ENCODE results near the gene AOPEP. TPM values are rescaled to one million over a fixed set of nuclear protein-coding genes. Genes with fewer than 3 reads are reported as not detected.
A peak's percentile ranks its signal among the peaks of the same experiment; 100 is the strongest.

The AOPEP gene
- total and polyA plus RNA-seq, 2 of the 13 experiments (the other 11 are each of a cell fraction or from before 2014, with no cell fraction given): 22.2 to 41.6 TPM

- TF ChIP-seq ZNF598 (CRISPR knock-in tag; IDR thresholded peaks at IDR 0.05; ENCODE audit: borderline replicate concordance) (no peak), KDM1A (CRISPR knock-in tag; IDR thresholded peaks at IDR 0.05) (no peak), KDM6A (CRISPR knock-in tag; IDR thresholded peaks at IDR 0.05; ENCODE audit: low read depth) (no peak), SCMH1 (CRISPR knock-in tag; IDR thresholded peaks at IDR 0.05; ENCODE audit: borderline replicate concordance) (no peak), HDAC1 (CRISPR knock-in tag; IDR thresholded peaks at IDR 0.05) (no peak), YY1 (IDR thresholded peaks at IDR 0.05; ENCODE audit: insufficient read depth, insufficient replicate concordance, low read depth, low read length) (no peak), KMT2B (CRISPR knock-in tag; IDR thresholded peaks at IDR 0.05) (no peak), ZNF724P (CRISPR knock-in tag; IDR thresholded peaks at IDR 0.05; ENCODE audit: borderline replicate concordance) (no peak), TBL1XR1 (IDR thresholded peaks at IDR 0.05; ENCODE audit: borderline replicate concordance, low read length, partially characterized antibody) (no peak), TERF1 (CRISPR knock-in tag; IDR thresholded peaks at IDR 0.05) (no peak)
These were observed 99.1 kb downstream of the AOPEP start (continued) for GRCh38 chr9:94825611-94825958.

- H4K20me1 ChIP-seq (ENCODE audit: insufficient read depth, low read length): no peaks in the 10 kb centered on the region
- BruUV-seq (replicated peaks): no TSS peak
- H3K27me3 ChIP-seq (ENCODE audit: control insufficient read depth in 1 of 2, insufficient read depth in 2 of 2, low read length in 2 of 2): no peaks in the 10 kb centered on the region
- H3K36me3 ChIP-seq (replicated peaks in 1 of 2; ENCODE audit: control insufficient read depth in 1 of 2, insufficient read depth in 2 of 2, low read length in 2 of 2): no peaks in the 10 kb centered on the region; a peak in 1 of 5 replicates
- ChIA-PET POLR2A (interaction anchor here (0.8 to 1.8 kb wide), 10 partner anchors 8 to 157 kb away, joined by 3 to 6 read pairs (median 3); no protein-coding TSS in a partner anchor), CTCF (ENCODE audit: low intra/inter-chr PET ratio, low total read pairs) (no interaction called here)
- H3K4me2 ChIP-seq (ENCODE audit: low read depth, low read length): no peak overlapping the region
- H3K9me3 ChIP-seq (ENCODE audit: low read length): no peaks in the 10 kb centered on the region
- peaks cover 57% of the 10 kb centered on the region for H3K4me1 ChIP-seq (ENCODE audit: insufficient read depth, low read length)
- WGBS (ENCODE audit: low lambda C conversion rate): 96% methylated on average over 7 of the region's 9 CpGs
- H3K79me2 ChIP-seq (ENCODE audit: insufficient read depth, low read length): no peaks in the 10 kb centered on the region
- intact Hi-C loops (cut with micrococcal nuclease; ENCODE audit: unreplicated experiment) (loop anchor here (10.0 kb wide), 1 partner anchor 59 kb away; no protein-coding TSS in a partner anchor), in situ Hi-C loops (cut with HindIII; ENCODE audit: extremely low pct_ligation_motif_present, low pct_unique_long_range_greater_than_20kb) (no loop called here)
- H3K27ac ChIP-seq (ENCODE audit: extremely low read length, insufficient read depth, low read length): peak overlapping the region; percentile 98
- H2AFZ ChIP-seq (ENCODE audit: low read length): no peak overlapping the region
- H3K4me3 ChIP-seq (replicated peaks in 1 of 3; ENCODE audit: insufficient read depth in 1 of 3, low read depth in 2 of 3, low read length in 3 of 3): no peak overlapping the region
- FAIRE-seq: no peak
- no peak for ATAC-seq
- no peak for DNase-seq (ENCODE audit: low spot score)
- no peak overlapping the region for H3K9ac ChIP-seq (ENCODE audit: insufficient read depth, low read depth, low read length)
- 0 out of 2 replicates have a peak, but pooled peaks have one; percentile 24 for TF ChIP-seq ZNF687 (CRISPR knock-in tag; IDR thresholded peaks at IDR 0.05)
- no peak for TF ChIP-seq TIGD3 (CRISPR knock-in tag; IDR thresholded peaks at IDR 0.05; ENCODE audit: borderline replicate concordance)
These were observed 99.5 kb downstream of the AOPEP start for GRCh38 chr9:94826044-94826443.
